ENCODE results near the gene LRRFIP1.

GRCh38 chr2:237696461-237696860 lies 69.1 kb downstream of the LRRFIP1 start:
- TF ChIP-seq GABPA (IDR thresholded peaks at IDR 0.05; ENCODE audit: low read depth) (no peak), EZH2phosphoT487 (IDR thresholded peaks at IDR 0.05; ENCODE audit: borderline replicate concordance, low read depth) (no peak), ELF1 (IDR thresholded peaks at IDR 0.05) (no peak), POLR2AphosphoS5 (IDR thresholded peaks at IDR 0.05; ENCODE audit: low read depth, low read length) (no peak), CTCF (IDR thresholded peaks at IDR 0.05) (no peak), RAD21 (IDR thresholded peaks at IDR 0.05; ENCODE audit: low read length) (no peak), NRF1 (IDR thresholded peaks at IDR 0.05; ENCODE audit: low read depth, low read length) (no peak), GATA2 (CRISPR knock-in tag; IDR thresholded peaks at IDR 0.05) (no peak), TCF12 (IDR thresholded peaks at IDR 0.05) (no peak), SMC3 (IDR thresholded peaks at IDR 0.05; ENCODE audit: low read depth, low read length) (no peak), SIN3A (IDR thresholded peaks at IDR 0.05; ENCODE audit: borderline replicate concordance, low read depth, low read length) (no peak), FOXM1 (IDR thresholded peaks at IDR 0.05; ENCODE audit: low read depth) (no peak)
- TF ChIP-seq, protein P1, sequence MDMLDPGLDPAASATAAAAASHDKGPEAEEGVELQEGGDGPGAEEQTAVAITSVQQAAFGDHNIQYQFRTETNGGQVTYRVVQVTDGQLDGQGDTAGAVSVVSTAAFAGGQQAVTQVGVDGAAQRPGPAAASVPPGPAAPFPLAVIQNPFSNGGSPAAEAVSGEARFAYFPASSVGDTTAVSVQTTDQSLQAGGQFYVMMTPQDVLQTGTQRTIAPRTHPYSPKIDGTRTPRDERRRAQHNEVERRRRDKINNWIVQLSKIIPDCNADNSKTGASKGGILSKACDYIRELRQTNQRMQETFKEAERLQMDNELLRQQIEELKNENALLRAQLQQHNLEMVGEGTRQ (IDR thresholded peaks at IDR 0.05; ENCODE audit: borderline replicate concordance, low read depth, low read length): no peak

All from SK-N-SH (cell line).